Measurements from ENCODE around the gene CSRNP3. TPM values are rescaled to one million over a fixed set of nuclear protein-coding genes. Genes with fewer than 3 reads are reported as not detected.

The CSRNP3 gene
- total and polyA plus RNA-seq, 4 donors = 0.18 to 2.2 (median 2.0) TPM

DNA sequence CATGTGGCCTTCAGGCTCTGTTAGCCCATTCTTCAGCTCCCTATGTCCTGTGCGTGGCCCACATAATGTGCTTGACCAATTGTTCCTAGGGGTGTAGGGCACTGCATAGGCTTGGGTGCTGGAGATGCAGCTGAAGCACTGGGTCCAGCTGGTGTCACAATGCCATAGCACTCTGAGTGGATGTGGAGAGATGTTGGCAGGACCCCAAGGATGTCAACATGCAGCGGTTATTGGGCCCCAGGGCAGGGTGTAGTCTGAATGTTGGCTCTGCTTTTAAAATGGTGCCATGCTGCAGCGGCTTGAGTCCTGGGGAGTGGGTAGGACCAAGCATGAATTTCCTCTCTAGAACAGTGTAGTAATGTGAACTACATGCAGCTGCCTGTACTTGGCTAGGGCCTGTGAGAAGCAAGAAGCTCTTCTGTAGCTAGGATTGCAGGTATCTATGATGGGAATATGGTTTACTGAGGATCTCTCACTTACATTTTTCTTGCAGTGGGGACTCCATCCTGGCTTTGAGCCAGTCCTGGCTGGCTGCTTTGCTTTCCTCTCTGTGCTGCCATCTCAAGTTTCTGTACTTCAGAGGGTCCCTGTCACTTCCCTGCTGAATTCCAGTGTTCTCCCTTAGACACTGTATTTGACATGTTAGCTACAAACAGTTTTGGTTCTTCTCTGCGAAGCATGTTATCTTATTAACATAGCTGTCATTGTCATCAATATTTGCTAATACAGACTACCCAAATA, 148.4 kb downstream of the CSRNP3 start:
- Histone ChIP-seq H3K9ac (ENCODE audit: low read depth in 1 of 2, low read length in 2 of 2) (no peak overlapping the region), H3K4me1 (ENCODE audit: control insufficient read depth in 4 of 4, insufficient read depth in 4 of 4, low read length in 3 of 4) (peaks cover 0 to 2% (median 0%) of the 10 kb centered on the region in 4 donors), H3K27ac (ENCODE audit: low read depth in 1 of 2, low read length in 2 of 2) (no peak overlapping the region), H3K27me3 (ENCODE audit: control insufficient read depth in 4 of 4, insufficient read depth in 4 of 4, low read length in 3 of 4) (no peaks in the 10 kb centered on the region), H3K36me3 (ENCODE audit: control insufficient read depth in 4 of 4, insufficient read depth in 3 of 4, low read depth in 1 of 4, low read length in 3 of 4) (no peaks in the 10 kb centered on the region), H3K9me3 (ENCODE audit: control insufficient read depth in 4 of 4, low read length in 3 of 4) (no peaks in the 10 kb centered on the region), H3K4me3 (ENCODE audit: low read depth in 1 of 3, low read length in 3 of 3) (no peak overlapping the region)
- TF ChIP-seq GABPA (IDR thresholded peaks at IDR 0.05 in 1 of 2, conservative IDR thresholded peaks at IDR 0.05 in 1 of 2) (no peak), NR2F2 (IDR thresholded peaks at IDR 0.05) (no peak), JUND (IDR thresholded peaks at IDR 0.05) (no peak), REST (IDR thresholded peaks at IDR 0.05) (no peak), ZBTB33 (IDR thresholded peaks at IDR 0.05) (no peak), FOXA1 (IDR thresholded peaks at IDR 0.05) (no peak), YY1 (IDR thresholded peaks at IDR 0.05) (no peak), FOXA2 (IDR thresholded peaks at IDR 0.05) (no peak), RXRA (IDR thresholded peaks at IDR 0.05) (no peak), EGR1 (IDR thresholded peaks at IDR 0.05; ENCODE audit: low read depth in 2 of 2) (no peak), MAX (IDR thresholded peaks at IDR 0.05) (no peak), SP1 (IDR thresholded peaks at IDR 0.05) (no peak), HNF4A (conservative IDR thresholded peaks at IDR 0.05) (no peak), RAD21 (IDR thresholded peaks at IDR 0.05) (no peak), CTCF (IDR thresholded peaks at IDR 0.05; ENCODE audit: low read depth, low read length, missing input control) (no peak)
- TF ChIP-seq, protein P1, sequence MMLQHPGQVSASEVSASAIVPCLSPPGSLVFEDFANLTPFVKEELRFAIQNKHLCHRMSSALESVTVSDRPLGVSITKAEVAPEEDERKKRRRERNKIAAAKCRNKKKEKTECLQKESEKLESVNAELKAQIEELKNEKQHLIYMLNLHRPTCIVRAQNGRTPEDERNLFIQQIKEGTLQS (IDR thresholded peaks at IDR 0.05) = no peak
- DNase-seq (ENCODE audit: low spot score) = no peak
- WGBS = 89% methylated on average over 4 of the region's 4 CpGs

Measured in liver (tissue), 9 donors.